ENCODE measurements around the gene HSPB8.
"Not testable (repeated sequence)": the region's sequence is repeated elsewhere in the genome, so short reads cannot be mapped to it uniquely, and the experiment has no call there.

HSPB8 gene

GRCh38 chr12:119211884-119212283, 33.2 kb downstream of the HSPB8 start:
- Mint-ChIP-seq H3K4me1 (ENCODE audit: low read depth) (no peaks in the 10 kb centered on the region), H3K36me3 (ENCODE audit: low read depth) (no peaks in the 10 kb centered on the region), H3K9me3 (no peaks in the 10 kb centered on the region), H3K27me3 (no peaks in the 10 kb centered on the region), H3K4me3 (no peak overlapping the region), H3K27ac (no peak overlapping the region)

- Mint-ChIP-seq H3K4me1 (ENCODE audit: low read depth) (no peaks in the 10 kb centered on the region), H3K27me3 (peaks cover 5% of the 10 kb centered on the region), H3K4me3 (no peak overlapping the region), H3K9me3 (no peaks in the 10 kb centered on the region), H3K36me3 (ENCODE audit: low read depth) (no peaks in the 10 kb centered on the region), H3K27ac (no peak overlapping the region)
Measured at GRCh38 chr12:119216084-119216483, 37.4 kb downstream of the HSPB8 start.

- not testable (repeated sequence) for H3K27me3 Mint-ChIP-seq; H3K4me3 Mint-ChIP-seq; H3K27ac Mint-ChIP-seq; H3K36me3 Mint-ChIP-seq (ENCODE audit: low read depth); H3K4me1 Mint-ChIP-seq (ENCODE audit: low read depth); H3K9me3 Mint-ChIP-seq
Measured at GRCh38 chr12:119218875-119219274, 40.1 kb downstream of the HSPB8 start.

- H3K27me3 Mint-ChIP-seq, result peaks cover 11% of the 10 kb centered on the region
- no peak overlapping the region for H3K4me3 Mint-ChIP-seq
- no peaks in the 10 kb centered on the region for H3K36me3 Mint-ChIP-seq (ENCODE audit: low read depth)
- H3K9me3 Mint-ChIP-seq, result peaks cover 3% of the 10 kb centered on the region
- no peak overlapping the region for H3K27ac Mint-ChIP-seq
- H3K4me1 Mint-ChIP-seq (ENCODE audit: low read depth), result no peaks in the 10 kb centered on the region
Measured at GRCh38 chr12:119222222-119222951, 43.7 kb downstream of the HSPB8 start.

- H3K27ac Mint-ChIP-seq, result no peak overlapping the region
- H3K9me3 Mint-ChIP-seq, result peaks cover 3% of the 10 kb centered on the region
- peaks cover 8% of the 10 kb centered on the region for H3K27me3 Mint-ChIP-seq
- H3K4me1 Mint-ChIP-seq (ENCODE audit: low read depth), result no peaks in the 10 kb centered on the region
- H3K36me3 Mint-ChIP-seq (ENCODE audit: low read depth), result no peaks in the 10 kb centered on the region
- no peak overlapping the region for H3K4me3 Mint-ChIP-seq
Measured at GRCh38 chr12:119225454-119225853, 46.7 kb downstream of the HSPB8 start.

GRCh38 chr12:119227292-119227691, 48.6 kb downstream of the HSPB8 start:
- Mint-ChIP-seq H3K27me3 (peaks cover 4% of the 10 kb centered on the region), H3K4me3 (no peak overlapping the region), H3K4me1 (ENCODE audit: low read depth) (no peaks in the 10 kb centered on the region), H3K9me3 (peaks cover 1% of the 10 kb centered on the region), H3K36me3 (ENCODE audit: low read depth) (no peaks in the 10 kb centered on the region), H3K27ac (no peak overlapping the region)

GRCh38 chr12:119229205-119229604, 50.5 kb downstream of the HSPB8 start:
- H3K4me1 Mint-ChIP-seq (ENCODE audit: low read depth), result no peaks in the 10 kb centered on the region
- no peaks in the 10 kb centered on the region for H3K9me3 Mint-ChIP-seq
- H3K27me3 Mint-ChIP-seq, result peaks cover 9% of the 10 kb centered on the region
- H3K36me3 Mint-ChIP-seq (ENCODE audit: low read depth), result no peaks in the 10 kb centered on the region
- H3K27ac Mint-ChIP-seq, result no peak overlapping the region
- no peak overlapping the region for H3K4me3 Mint-ChIP-seq

GRCh38 chr12:119229837-119230236, 51.1 kb downstream of the HSPB8 start:
- H3K36me3 Mint-ChIP-seq (ENCODE audit: low read depth), result no peaks in the 10 kb centered on the region
- no peak overlapping the region for H3K4me3 Mint-ChIP-seq
- H3K27ac Mint-ChIP-seq, result no peak overlapping the region

GRCh38 chr12:119230807-119231206, 52.1 kb downstream of the HSPB8 start:
- Mint-ChIP-seq H3K4me1 (ENCODE audit: low read depth) (no peaks in the 10 kb centered on the region), H3K4me3 (no peak overlapping the region), H3K27me3 (peaks cover 9% of the 10 kb centered on the region), H3K27ac (no peak overlapping the region), H3K36me3 (ENCODE audit: low read depth) (no peaks in the 10 kb centered on the region), H3K9me3 (no peaks in the 10 kb centered on the region)

More at GRCh38 chr12:119229837-119230236, 51.1 kb downstream of the HSPB8 start:
- H3K4me1 Mint-ChIP-seq (ENCODE audit: low read depth), result no peaks in the 10 kb centered on the region
- peaks cover 9% of the 10 kb centered on the region for H3K27me3 Mint-ChIP-seq
- H3K9me3 Mint-ChIP-seq, result no peaks in the 10 kb centered on the region

GRCh38 chr12:119231774-119232173, 53.0 kb downstream of the HSPB8 start:
- H3K27me3 Mint-ChIP-seq, result peaks cover 9% of the 10 kb centered on the region
- no peaks in the 10 kb centered on the region for H3K9me3 Mint-ChIP-seq
- H3K4me1 Mint-ChIP-seq (ENCODE audit: low read depth), result no peaks in the 10 kb centered on the region
- H3K4me3 Mint-ChIP-seq, result no peak overlapping the region
- no peak overlapping the region for H3K27ac Mint-ChIP-seq
- H3K36me3 Mint-ChIP-seq (ENCODE audit: low read depth), result no peaks in the 10 kb centered on the region

GRCh38 chr12:119235197-119235751, 56.5 kb downstream of the HSPB8 start:
- H3K36me3 Mint-ChIP-seq (ENCODE audit: low read depth), result no peaks in the 10 kb centered on the region
- no peaks in the 10 kb centered on the region for H3K9me3 Mint-ChIP-seq
- peaks cover 6% of the 10 kb centered on the region for H3K27me3 Mint-ChIP-seq
- H3K4me3 Mint-ChIP-seq, result no peak overlapping the region
- no peaks in the 10 kb centered on the region for H3K4me1 Mint-ChIP-seq (ENCODE audit: low read depth)
- H3K27ac Mint-ChIP-seq, result no peak overlapping the region

GRCh38 chr12:119236372-119236771, 57.6 kb downstream of the HSPB8 start:
- H3K9me3 Mint-ChIP-seq, result no peaks in the 10 kb centered on the region
- no peak overlapping the region for H3K4me3 Mint-ChIP-seq
- H3K27ac Mint-ChIP-seq, result no peak overlapping the region
- peaks cover 6% of the 10 kb centered on the region for H3K27me3 Mint-ChIP-seq
- no peaks in the 10 kb centered on the region for H3K36me3 Mint-ChIP-seq (ENCODE audit: low read depth)
- no peaks in the 10 kb centered on the region for H3K4me1 Mint-ChIP-seq (ENCODE audit: low read depth)

- Mint-ChIP-seq H3K4me3 (no peak overlapping the region), H3K9me3 (no peaks in the 10 kb centered on the region), H3K36me3 (ENCODE audit: low read depth) (no peaks in the 10 kb centered on the region), H3K27me3 (peaks cover 1% of the 10 kb centered on the region), H3K27ac (no peak overlapping the region), H3K4me1 (ENCODE audit: low read depth) (no peaks in the 10 kb centered on the region)
Measured at GRCh38 chr12:119239040-119239439, 60.3 kb downstream of the HSPB8 start.

- no peaks in the 10 kb centered on the region for H3K36me3 Mint-ChIP-seq (ENCODE audit: low read depth)
- H3K9me3 Mint-ChIP-seq, result no peaks in the 10 kb centered on the region
- H3K27me3 Mint-ChIP-seq, result no peaks in the 10 kb centered on the region
- no peak overlapping the region for H3K27ac Mint-ChIP-seq
- H3K4me1 Mint-ChIP-seq (ENCODE audit: low read depth), result no peaks in the 10 kb centered on the region
- no peak overlapping the region for H3K4me3 Mint-ChIP-seq
Measured at GRCh38 chr12:119241049-119241448, 62.3 kb downstream of the HSPB8 start.

- no peaks in the 10 kb centered on the region for H3K9me3 Mint-ChIP-seq
- no peaks in the 10 kb centered on the region for H3K36me3 Mint-ChIP-seq (ENCODE audit: low read depth)
- no peaks in the 10 kb centered on the region for H3K27me3 Mint-ChIP-seq
- H3K4me3 Mint-ChIP-seq, result no peak overlapping the region
- no peak overlapping the region for H3K27ac Mint-ChIP-seq
- H3K4me1 Mint-ChIP-seq (ENCODE audit: low read depth), result no peaks in the 10 kb centered on the region
Measured at GRCh38 chr12:119241580-119242169, 62.9 kb downstream of the HSPB8 start.
